ENCODE results near the gene ENSA.
"Not testable (repeated sequence)": the region's sequence is repeated elsewhere in the genome, so short reads cannot be mapped to it uniquely, and the experiment has no call there.

Gene ENSA

DNA sequence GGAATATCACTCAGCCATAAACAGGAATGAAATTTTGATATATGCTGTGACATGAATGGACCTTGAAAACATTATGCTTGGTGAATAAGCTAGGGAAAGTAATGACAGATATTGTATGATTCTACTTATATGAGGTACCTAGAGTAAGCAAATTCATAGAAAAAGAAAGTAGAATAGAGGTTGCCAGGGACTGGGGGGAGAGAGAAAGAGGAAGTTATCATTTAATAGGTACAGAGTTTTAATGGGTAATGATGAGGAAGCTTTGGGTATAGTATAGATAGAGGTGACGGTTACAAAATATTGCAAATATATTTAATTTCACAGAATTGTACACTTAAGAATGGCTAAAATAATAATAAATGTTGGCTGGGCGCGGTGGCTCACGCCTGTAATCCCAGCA, 31.2 kb upstream of the ENSA start:
- Histone ChIP-seq H3K27me3 (replicated peaks; ENCODE audit: insufficient read depth, low read length) (no peaks in the 10 kb centered on the region), H3K9me2 (replicated peaks; ENCODE audit: insufficient read depth, low read length) (no peaks in the 10 kb centered on the region), H4K20me1 (ENCODE audit: insufficient read depth, low read length) (no peaks in the 10 kb centered on the region), H3K9me3 (replicated peaks; ENCODE audit: insufficient read depth, low read length) (no peaks in the 10 kb centered on the region), H3K4me3 (ENCODE audit: low read length) (no peak overlapping the region), H2AFZ (ENCODE audit: low read length) (no peak overlapping the region), H3F3A (ENCODE audit: insufficient read depth, low read length) (no peaks in the 10 kb centered on the region), H3K4me2 (ENCODE audit: low read depth, low read length) (no peak overlapping the region), H3K9ac (ENCODE audit: low read length) (no peak overlapping the region), H3K79me2 (ENCODE audit: low read length) (no peaks in the 10 kb centered on the region), H3K27ac (ENCODE audit: low read length) (no peak overlapping the region), H3K4me1 (ENCODE audit: low read length) (no peaks in the 10 kb centered on the region), H3K36me3 (replicated peaks; ENCODE audit: insufficient read depth, low read length) (no peaks in the 10 kb centered on the region)
- no peak for DNase-seq
- TF ChIP-seq, protein P1, sequence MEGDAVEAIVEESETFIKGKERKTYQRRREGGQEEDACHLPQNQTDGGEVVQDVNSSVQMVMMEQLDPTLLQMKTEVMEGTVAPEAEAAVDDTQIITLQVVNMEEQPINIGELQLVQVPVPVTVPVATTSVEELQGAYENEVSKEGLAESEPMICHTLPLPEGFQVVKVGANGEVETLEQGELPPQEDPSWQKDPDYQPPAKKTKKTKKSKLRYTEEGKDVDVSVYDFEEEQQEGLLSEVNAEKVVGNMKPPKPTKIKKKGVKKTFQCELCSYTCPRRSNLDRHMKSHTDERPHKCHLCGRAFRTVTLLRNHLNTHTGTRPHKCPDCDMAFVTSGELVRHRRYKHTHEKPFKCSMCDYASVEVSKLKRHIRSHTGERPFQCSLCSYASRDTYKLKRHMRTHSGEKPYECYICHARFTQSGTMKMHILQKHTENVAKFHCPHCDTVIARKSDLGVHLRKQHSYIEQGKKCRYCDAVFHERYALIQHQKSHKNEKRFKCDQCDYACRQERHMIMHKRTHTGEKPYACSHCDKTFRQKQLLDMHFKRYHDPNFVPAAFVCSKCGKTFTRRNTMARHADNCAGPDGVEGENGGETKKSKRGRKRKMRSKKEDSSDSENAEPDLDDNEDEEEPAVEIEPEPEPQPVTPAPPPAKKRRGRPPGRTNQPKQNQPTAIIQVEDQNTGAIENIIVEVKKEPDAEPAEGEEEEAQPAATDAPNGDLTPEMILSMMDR (IDR thresholded peaks at IDR 0.05; ENCODE audit: low read length), result no peak
- no peak for TF ChIP-seq EZH2 (optimal IDR thresholded peaks at IDR 0.05; ENCODE audit: low read depth, low read length)
- TF ChIP-seq EZH2phosphoT487 (IDR thresholded peaks at IDR 0.05; ENCODE audit: low read length), result no peak

DNA sequence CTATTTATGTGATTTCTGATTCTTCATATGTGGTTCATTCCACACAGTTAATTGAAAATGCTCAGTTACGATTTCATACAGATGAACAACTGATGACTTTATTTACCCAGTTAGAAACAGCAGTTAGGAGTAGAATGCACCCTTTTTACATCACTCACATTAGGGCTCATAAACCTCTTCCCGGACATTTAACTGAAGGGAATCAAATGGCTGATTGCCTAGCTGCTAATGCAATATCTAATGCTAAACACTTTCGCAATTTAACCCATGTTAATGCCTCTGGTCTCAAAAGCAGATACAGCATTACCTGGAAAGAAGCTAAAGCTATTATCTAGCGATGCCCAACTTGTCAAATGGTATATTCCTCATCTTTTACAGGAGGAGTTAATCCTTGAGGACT, 27.7 kb upstream of the ENSA start:
- not testable (repeated sequence) for H2AFZ ChIP-seq (ENCODE audit: low read length); H3K9me3 ChIP-seq (replicated peaks; ENCODE audit: insufficient read depth, low read length); H3K4me1 ChIP-seq (ENCODE audit: low read length); H3K4me2 ChIP-seq (ENCODE audit: low read depth, low read length); H3F3A ChIP-seq (ENCODE audit: insufficient read depth, low read length); H3K27me3 ChIP-seq (replicated peaks; ENCODE audit: insufficient read depth, low read length); H3K9me2 ChIP-seq (replicated peaks; ENCODE audit: insufficient read depth, low read length); H4K20me1 ChIP-seq (ENCODE audit: insufficient read depth, low read length); H3K4me3 ChIP-seq (ENCODE audit: low read length); H3K9ac ChIP-seq (ENCODE audit: low read length); H3K36me3 ChIP-seq (replicated peaks; ENCODE audit: insufficient read depth, low read length); H3K79me2 ChIP-seq (ENCODE audit: low read length); H3K27ac ChIP-seq (ENCODE audit: low read length); DNase-seq

DNA sequence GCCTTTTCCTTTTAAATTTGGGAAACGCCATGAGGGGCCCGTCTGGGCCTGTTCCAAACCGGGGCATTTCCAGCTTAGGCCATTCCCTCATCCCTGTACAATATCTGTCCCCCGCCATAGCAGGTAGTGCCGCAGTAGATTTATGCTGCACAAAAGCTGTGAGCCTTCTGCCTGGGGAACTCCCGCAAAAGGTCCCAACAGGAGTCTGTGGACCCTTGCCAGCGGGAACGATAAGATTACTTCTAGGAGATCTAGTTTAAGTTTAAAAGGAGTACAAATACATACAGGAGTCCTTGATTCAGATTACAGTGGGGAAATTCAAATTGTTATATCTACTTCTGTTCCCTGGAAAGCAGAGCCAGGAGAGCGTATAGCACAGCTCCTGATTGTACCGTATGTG, 25.2 kb upstream of the ENSA start:
- H3K9me3 ChIP-seq (replicated peaks; ENCODE audit: insufficient read depth, low read length); H3F3A ChIP-seq (ENCODE audit: insufficient read depth, low read length); H3K79me2 ChIP-seq (ENCODE audit: low read length); H3K4me1 ChIP-seq (ENCODE audit: low read length); H2AFZ ChIP-seq (ENCODE audit: low read length); H3K9ac ChIP-seq (ENCODE audit: low read length); H3K27ac ChIP-seq (ENCODE audit: low read length); H3K36me3 ChIP-seq (replicated peaks; ENCODE audit: insufficient read depth, low read length); H3K4me3 ChIP-seq (ENCODE audit: low read length); DNase-seq; H3K4me2 ChIP-seq (ENCODE audit: low read depth, low read length); H4K20me1 ChIP-seq (ENCODE audit: insufficient read depth, low read length); H3K27me3 ChIP-seq (replicated peaks; ENCODE audit: insufficient read depth, low read length); H3K9me2 ChIP-seq (replicated peaks; ENCODE audit: insufficient read depth, low read length): not testable (repeated sequence)

- H3K9me3 ChIP-seq (replicated peaks; ENCODE audit: insufficient read depth, low read length), result no peaks in the 10 kb centered on the region
- no peaks in the 10 kb centered on the region for H3K9me2 ChIP-seq (replicated peaks; ENCODE audit: insufficient read depth, low read length)
- H3K4me1 ChIP-seq (ENCODE audit: low read length), result no peaks in the 10 kb centered on the region
- H3K79me2 ChIP-seq (ENCODE audit: low read length), result no peaks in the 10 kb centered on the region
- H3K9ac ChIP-seq (ENCODE audit: low read length), result no peak overlapping the region
- DNase-seq, result no peak
- no peak overlapping the region for H3K4me3 ChIP-seq (ENCODE audit: low read length)
- no peak overlapping the region for H2AFZ ChIP-seq (ENCODE audit: low read length)
- no peaks in the 10 kb centered on the region for H3K27me3 ChIP-seq (replicated peaks; ENCODE audit: insufficient read depth, low read length)
- no peak overlapping the region for H3K4me2 ChIP-seq (ENCODE audit: low read depth, low read length)
- H4K20me1 ChIP-seq (ENCODE audit: insufficient read depth, low read length), result no peaks in the 10 kb centered on the region
- no peaks in the 10 kb centered on the region for H3F3A ChIP-seq (ENCODE audit: insufficient read depth, low read length)
- TF ChIP-seq EZH2phosphoT487 (IDR thresholded peaks at IDR 0.05; ENCODE audit: low read length) (no peak), EZH2 (optimal IDR thresholded peaks at IDR 0.05; ENCODE audit: low read depth, low read length) (no peak)
- TF ChIP-seq, protein P1 (IDR thresholded peaks at IDR 0.05; ENCODE audit: low read length), result no peak
- H3K36me3 ChIP-seq (replicated peaks; ENCODE audit: insufficient read depth, low read length), result no peaks in the 10 kb centered on the region
- H3K27ac ChIP-seq (ENCODE audit: low read length), result no peak overlapping the region
Observed at GRCh38 chr1:150650193-150650592, 20.8 kb upstream of the ENSA start.

Data from MM.1S (cell line).